DND-41 (cell line): ENCODE results near the gene KRTAP10-9.
A peak's percentile ranks its signal among the peaks of the same experiment; 100 is the strongest.

Experiments
- ATAC-seq: fragments of 200-7000 bp; cut with Tn5 transposase; 3 replicates; pipeline ENCODE4 v1.9.1; 2021; ENCODE audit warnings: low read depth; ENCODE audit not compliant: insufficient read depth
- DNase-seq: peaks from one replicate; pipeline ENCODE4 v3.0.0-alpha.2; 2020
- H2AFZ ChIP-seq: 2 replicates; pipeline ENCODE4 v1.6.0; 2012; ENCODE audit warnings: low read depth, low read length
- H3K27ac ChIP-seq: 2 replicates; pipeline ENCODE4 v1.5.1; 2012; ENCODE audit warnings: low read length, inconsistent platforms
- H3K27me3 ChIP-seq: fragments of 200-600 bp; sonication (generic); 2 replicates; pipeline ENCODE4 v1.6.0; 2012; ENCODE audit warnings: low read length, mild to moderate bottlenecking, inconsistent platforms; ENCODE audit not compliant: insufficient read depth, poor library complexity
- H3K36me3 ChIP-seq: 2 replicates; pipeline ENCODE4 v1.5.1; 2012; ENCODE audit warnings: low read length, inconsistent platforms; ENCODE audit not compliant: insufficient read depth
- H3K4me1 ChIP-seq: 2 replicates; pipeline ENCODE4 v1.5.1; 2012; ENCODE audit warnings: mild to moderate bottlenecking, low read length; ENCODE audit not compliant: insufficient read depth
- H3K4me2 ChIP-seq: 2 replicates; pipeline ENCODE4 v1.6.0; 2012; ENCODE audit warnings: mild to moderate bottlenecking, moderate library complexity, low read length, inconsistent platforms; ENCODE audit not compliant: insufficient read depth
- H3K4me3 ChIP-seq, 2 experiments: fragments of 200-600 bp in 1 of 2; shearing (Covaris generic) in 1 of 2; 2 replicates each; pipeline ENCODE4 v1.5.1; 2012 to 2016; ENCODE audit warnings: inconsistent platforms in 2 of 2, low read length in 2 of 2, mild to moderate bottlenecking in 2 of 2, low read depth in 1 of 2, moderate library complexity in 1 of 2
- H3K79me2 ChIP-seq: 2 replicates; pipeline ENCODE4 v1.6.0; 2012; ENCODE audit warnings: low read length, inconsistent platforms; ENCODE audit not compliant: insufficient read depth
- H3K9ac ChIP-seq: 2 replicates; pipeline ENCODE4 v1.6.0; 2012; ENCODE audit warnings: low read depth, mild to moderate bottlenecking, inconsistent platforms, low read length, moderate library complexity
- H3K9me3 ChIP-seq: 2 replicates; pipeline ENCODE4 v1.5.1; 2012; ENCODE audit warnings: low read length, moderate library complexity, mild to moderate bottlenecking, inconsistent platforms; ENCODE audit not compliant: insufficient read depth, severe bottlenecking
- H4K20me1 ChIP-seq: 2 replicates; pipeline ENCODE4 v1.6.0; 2012; ENCODE audit warnings: low read length; ENCODE audit not compliant: insufficient read depth
- CTCF ChIP-seq: IDR thresholded peaks from 2 replicates; pipeline ENCODE4 v1.5.1; 2012; ENCODE audit warnings: borderline replicate concordance, low read length, moderate library complexity, mild to moderate bottlenecking; ENCODE audit not compliant: poor library complexity, severe bottlenecking; ENCODE audit errors: extremely low read depth
- EZH2 ChIP-seq: IDR thresholded peaks from 3 replicates; pipeline ENCODE4 v1.6.1; 2012; ENCODE audit warnings: borderline replicate concordance, low read depth, mild to moderate bottlenecking, moderate library complexity, low read length, inconsistent platforms; ENCODE audit not compliant: severe bottlenecking

KRTAP10-9 gene

DNA sequence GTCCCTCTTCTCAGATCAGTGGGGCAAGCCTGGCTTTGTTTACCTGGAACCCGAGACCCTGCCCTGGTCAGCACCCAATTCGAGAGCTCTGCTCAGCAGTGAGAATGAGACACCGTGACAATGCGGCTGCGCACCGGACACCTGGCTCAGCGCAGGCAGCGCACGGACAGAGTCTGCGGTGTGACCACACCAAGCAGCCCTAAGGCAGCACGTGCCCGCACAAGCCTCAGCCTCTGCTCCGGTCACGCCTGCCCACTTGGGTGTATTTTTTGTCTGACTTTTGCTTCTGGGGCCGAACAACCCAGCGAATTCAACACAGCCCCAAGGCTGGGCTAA lies 10.3 kb upstream of the KRTAP10-9 start:
- H3K27me3 ChIP-seq = no peaks in the 10 kb centered on the region
- no peaks in the 10 kb centered on the region for H3K4me1 ChIP-seq
- no peak for ATAC-seq
- no peaks in the 10 kb centered on the region for H3K79me2 ChIP-seq
- no peak for TF ChIP-seq CTCF
- TF ChIP-seq EZH2 = no peak
- no peak for DNase-seq
- no peaks in the 10 kb centered on the region for H3K36me3 ChIP-seq
- H3K27ac ChIP-seq = no peak overlapping the region
- H3K9ac ChIP-seq = no peak overlapping the region
- no peak overlapping the region for H3K4me2 ChIP-seq
- H2AFZ ChIP-seq = no peak overlapping the region
- H3K9me3 ChIP-seq = peaks cover 19% of the 10 kb centered on the region
- no peaks in the 10 kb centered on the region for H4K20me1 ChIP-seq
- H3K4me3 ChIP-seq = no peak overlapping the region

DNA sequence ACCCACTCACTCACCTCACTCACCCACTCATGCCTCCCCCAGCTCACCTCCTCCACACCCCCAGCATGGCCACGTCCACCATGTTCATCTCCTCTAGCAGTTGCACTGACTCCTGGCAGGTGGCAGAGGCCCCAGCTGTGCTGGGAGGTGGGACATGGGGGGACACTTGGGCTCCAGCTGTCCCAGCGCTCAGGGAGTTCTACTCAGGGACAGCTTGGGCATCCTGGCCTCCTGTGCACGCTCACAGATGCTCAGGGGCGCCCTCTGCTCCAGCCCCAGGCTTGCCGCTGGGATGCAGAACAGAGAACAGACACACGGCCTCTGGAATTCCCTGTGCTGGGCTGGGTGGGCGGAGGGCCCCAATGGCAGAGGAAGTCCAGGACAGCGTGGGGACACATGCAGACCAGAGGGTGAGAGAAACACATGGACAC lies 9.8 kb upstream of the KRTAP10-9 start:
- Histone ChIP-seq H3K27me3 (no peaks in the 10 kb centered on the region), H3K4me2 (no peak overlapping the region), H3K27ac (no peak overlapping the region), H3K9ac (no peak overlapping the region), H3K36me3 (no peaks in the 10 kb centered on the region), H3K4me1 (no peaks in the 10 kb centered on the region), H3K9me3 (peaks cover 15% of the 10 kb centered on the region), H4K20me1 (no peaks in the 10 kb centered on the region), H3K4me3 (no peak overlapping the region), H2AFZ (no peak overlapping the region), H3K79me2 (no peaks in the 10 kb centered on the region)
- TF ChIP-seq EZH2 (no peak), CTCF (no peak)
- DNase-seq (no peak), ATAC-seq (no peak)

DNA sequence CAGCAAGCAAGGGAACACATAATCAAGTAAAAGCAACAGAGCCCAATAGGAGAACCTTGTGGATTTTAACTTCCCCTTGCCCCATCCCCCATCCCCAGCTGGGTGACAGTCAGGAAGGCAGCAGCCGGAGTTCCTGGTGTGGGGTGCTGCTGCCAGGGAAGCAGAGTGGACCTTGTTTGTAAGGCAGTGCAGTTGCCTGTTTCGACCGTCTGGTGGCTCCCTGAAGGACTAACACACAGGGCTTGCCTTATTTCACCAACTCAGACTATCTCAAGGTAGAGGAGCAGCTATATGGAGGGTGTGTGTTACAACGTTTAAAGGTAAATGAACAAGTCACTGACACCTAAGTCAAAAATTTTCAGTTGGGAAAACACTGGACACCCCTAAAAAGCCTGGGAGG lies 8.4 kb upstream of the KRTAP10-9 start:
- H3K9ac ChIP-seq = no peak overlapping the region
- TF ChIP-seq CTCF (no peak), EZH2 (no peak)
- H2AFZ ChIP-seq = no peak overlapping the region
- no peak overlapping the region for H3K4me2 ChIP-seq
- no peak overlapping the region for H3K27ac ChIP-seq
- no peak overlapping the region for H3K4me3 ChIP-seq
- H3K79me2 ChIP-seq = no peaks in the 10 kb centered on the region
- no peaks in the 10 kb centered on the region for H3K4me1 ChIP-seq
- no peaks in the 10 kb centered on the region for H3K36me3 ChIP-seq
- no peak for DNase-seq
- peaks cover 17% of the 10 kb centered on the region for H3K9me3 ChIP-seq
- no peaks in the 10 kb centered on the region for H4K20me1 ChIP-seq
- no peak for ATAC-seq
- no peaks in the 10 kb centered on the region for H3K27me3 ChIP-seq

DNA sequence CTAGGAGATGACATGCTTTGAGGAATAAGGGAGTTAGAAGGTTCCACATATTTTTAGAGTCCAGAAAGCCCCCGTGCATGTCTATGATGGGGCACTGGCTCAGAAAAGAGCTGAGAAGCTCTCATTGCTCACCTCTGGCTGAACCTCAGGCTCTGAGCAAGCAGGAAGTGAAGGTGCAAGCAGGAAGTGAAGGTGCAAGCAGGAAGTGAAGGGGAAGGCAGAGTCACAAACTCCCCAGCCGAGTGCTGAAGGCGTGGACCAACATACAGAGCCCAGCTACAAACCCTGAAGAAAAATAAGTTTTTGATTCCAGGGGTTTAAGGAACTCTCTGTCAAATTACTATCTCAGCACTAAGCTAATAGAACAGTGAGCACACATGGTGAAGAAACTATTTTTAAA lies 8.0 kb upstream of the KRTAP10-9 start:
- Histone ChIP-seq H4K20me1 (no peaks in the 10 kb centered on the region), H3K4me2 (no peak overlapping the region), H3K27ac (no peak overlapping the region), H3K27me3 (no peaks in the 10 kb centered on the region), H3K79me2 (no peaks in the 10 kb centered on the region), H2AFZ (no peak overlapping the region), H3K9me3 (peaks cover 17% of the 10 kb centered on the region), H3K4me1 (no peaks in the 10 kb centered on the region), H3K4me3 (no peak overlapping the region), H3K9ac (no peak overlapping the region), H3K36me3 (no peaks in the 10 kb centered on the region)
- ATAC-seq (0 out of 3 replicates have a peak, but pooled peaks have one; percentile 39), DNase-seq (no peak)
- TF ChIP-seq CTCF (no peak), EZH2 (no peak)
